ENCODE data around the gene ZNF594. TPM values are rescaled to one million over a fixed set of nuclear protein-coding genes. Genes with fewer than 3 reads are reported as not detected.
"Not testable (repeated sequence)": the region's sequence is repeated elsewhere in the genome, so short reads cannot be mapped to it uniquely, and the experiment has no call there.

Gene ZNF594
- total RNA-seq, 1 experiment from 2014 or later = 18.4 TPM

DNA sequence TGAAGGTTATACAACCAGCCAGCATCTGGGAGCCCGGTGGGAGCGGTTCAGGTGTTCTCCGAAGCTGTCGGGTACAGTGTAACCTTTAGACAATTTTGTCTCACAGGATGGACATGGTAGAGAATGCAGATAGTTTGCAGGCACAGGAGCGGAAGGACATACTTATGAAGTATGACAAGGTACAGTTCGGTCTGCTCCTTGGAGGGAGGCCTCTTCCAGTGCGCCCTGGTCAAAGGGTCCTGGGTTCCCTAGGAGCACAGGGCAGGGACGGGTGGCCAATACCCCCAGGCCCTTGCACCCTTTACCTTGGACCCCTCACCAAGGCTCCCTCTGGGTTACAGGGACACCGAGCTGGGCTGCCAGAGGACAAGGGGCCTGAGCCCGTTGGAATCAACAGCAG, 61.4 kb downstream of the ZNF594 start:
- BruUV-seq (replicated peaks); CTCF ChIA-PET; H3K9me3 ChIP-seq (ENCODE audit: insufficient read depth, low read depth); H3K79me2 ChIP-seq (ENCODE audit: low read depth); H3K4me1 ChIP-seq (replicated peaks; ENCODE audit: insufficient read depth); H3K36me3 ChIP-seq (ENCODE audit: low read depth); intact Hi-C loops (cut with micrococcal nuclease; ENCODE audit: unreplicated experiment); H3F3A ChIP-seq (ENCODE audit: insufficient read depth, low read depth); H3K4me3 ChIP-seq; H3K4me2 ChIP-seq; H4K20me1 ChIP-seq (ENCODE audit: insufficient read depth); POLR2A ChIA-PET (ENCODE audit: unreplicated experiment); H2AFZ ChIP-seq; H3K27ac ChIP-seq; DNase-seq; H3K9me2 ChIP-seq (ENCODE audit: insufficient read depth): not testable (repeated sequence)
- H3K27me3 ChIP-seq (ENCODE audit: insufficient read depth, low read depth) = peaks cover 95% of the 10 kb centered on the region

GRCh38 chr17:5129770-5130169, 61.9 kb downstream of the ZNF594 start:
- H3K36me3 ChIP-seq (ENCODE audit: low read depth); BruUV-seq (replicated peaks); DNase-seq; H3F3A ChIP-seq (ENCODE audit: insufficient read depth, low read depth); H3K4me1 ChIP-seq (replicated peaks; ENCODE audit: insufficient read depth); POLR2A ChIA-PET (ENCODE audit: unreplicated experiment); H3K27ac ChIP-seq; CTCF ChIA-PET; intact Hi-C loops (cut with micrococcal nuclease; ENCODE audit: unreplicated experiment); H3K79me2 ChIP-seq (ENCODE audit: low read depth); H3K4me3 ChIP-seq; H3K4me2 ChIP-seq; H3K9me2 ChIP-seq (ENCODE audit: insufficient read depth); H2AFZ ChIP-seq; H4K20me1 ChIP-seq (ENCODE audit: insufficient read depth); H3K9me3 ChIP-seq (ENCODE audit: insufficient read depth, low read depth): not testable (repeated sequence)
- H3K27me3 ChIP-seq (ENCODE audit: insufficient read depth, low read depth) = peaks cover 95% of the 10 kb centered on the region

Other genes with a start within 250 kb of the ZNF594 start
- 1,101 and 1,459 TPM in 2 replicates for gene PFN1, start 243.3 kb downstream of the ZNF594 start, total RNA-seq (2021)
- 29.0 and 37.2 TPM in 2 replicates for gene ENO3, start 240.7 kb downstream of the ZNF594 start, total RNA-seq (2021)
- 40.3 and 40.4 TPM in 2 replicates for gene SPAG7, start 224.1 kb downstream of the ZNF594 start, total RNA-seq (2021)
- 49.2 and 51.1 TPM in 2 replicates for gene CAMTA2, start 204.2 kb downstream of the ZNF594 start, total RNA-seq (2021)
- 2.9 and 3.7 TPM in 2 replicates for gene INCA1, start 194.3 kb downstream of the ZNF594 start, total RNA-seq (2021)
- 215 and 217 TPM in 2 replicates for gene KIF1C, start 193.9 kb downstream of the ZNF594 start, total RNA-seq (2021)
- 0.28 and 0.48 TPM in 2 replicates for gene SLC52A1, start 156.4 kb downstream of the ZNF594 start, total RNA-seq (2021)
- gene ZFP3, start 113.4 kb downstream of the ZNF594 start, total RNA-seq (2021) = 2.3 and 4.5 TPM in 2 replicates
- gene ZNF232, start 80.0 kb downstream of the ZNF594 start, total RNA-seq (2021) = 10.3 TPM in 2 replicates
- gene USP6, start 75.8 kb downstream of the ZNF594 start, total RNA-seq (2021) = 0.11 TPM in 1 of 2 replicates, not detected in the other
- gene SCIMP, start 43.0 kb upstream of the ZNF594 start, total RNA-seq (2021) = not detected in 2 replicates
- gene RABEP1, start 90.4 kb upstream of the ZNF594 start, total RNA-seq (2021) = 41.9 and 53.0 TPM in 2 replicates
- gene NUP88, start 227.8 kb upstream of the ZNF594 start, total RNA-seq (2021) = 88.6 and 93.1 TPM in 2 replicates
- gene RPAIN, start 228.3 kb upstream of the ZNF594 start, total RNA-seq (2021) = 56.3 and 70.2 TPM in 2 replicates
- 206 and 230 TPM in 2 replicates for gene C1QBP, start 247.3 kb upstream of the ZNF594 start, total RNA-seq (2021)

All from PC-9 (cell line).